HFF-Myc (cell line): ENCODE measurements around the gene ZMYND12.

Experiments used
- DNase-seq: peaks from one replicate; pipeline ENCODE4 v3.0.0-alpha.2; 2011; ENCODE audit warnings: low read depth; ENCODE audit errors: extremely low read depth
- H3K4me3 ChIP-seq: replicated peaks from 2 replicates; pipeline ENCODE4 v1.5.1; 2011; ENCODE audit warnings: low read depth, mild to moderate bottlenecking, control low read depth, low read length
- TF ChIP-seq, protein P1 (sequence below): IDR thresholded peaks from 2 replicates; pipeline ENCODE4 v1.5.1; 2012; ENCODE audit warnings: mild to moderate bottlenecking, low read depth, low read length, control low read depth; ENCODE audit errors: missing control alignments

The ZMYND12 gene

DNA sequence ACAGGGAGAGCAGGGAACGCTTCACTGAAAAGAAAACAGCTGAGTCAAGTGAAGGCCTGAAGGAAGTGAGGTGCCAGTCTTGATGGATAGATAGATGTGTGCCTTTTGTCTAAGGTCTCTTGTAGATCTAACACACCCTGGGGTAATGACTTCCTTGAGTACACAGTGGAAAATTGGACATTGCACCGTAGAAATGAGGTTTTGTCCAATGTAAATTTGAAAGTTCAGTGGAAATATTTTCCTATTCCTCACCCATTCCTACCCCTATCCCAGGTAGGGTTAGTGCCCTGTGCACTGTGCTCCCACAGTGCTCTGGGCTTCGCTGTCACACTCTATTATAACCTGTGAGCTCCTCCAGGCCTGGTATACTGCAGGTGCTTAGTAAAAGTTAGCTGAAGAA lies 24.3 kb downstream of the ZMYND12 start:
- TF ChIP-seq, protein P1, sequence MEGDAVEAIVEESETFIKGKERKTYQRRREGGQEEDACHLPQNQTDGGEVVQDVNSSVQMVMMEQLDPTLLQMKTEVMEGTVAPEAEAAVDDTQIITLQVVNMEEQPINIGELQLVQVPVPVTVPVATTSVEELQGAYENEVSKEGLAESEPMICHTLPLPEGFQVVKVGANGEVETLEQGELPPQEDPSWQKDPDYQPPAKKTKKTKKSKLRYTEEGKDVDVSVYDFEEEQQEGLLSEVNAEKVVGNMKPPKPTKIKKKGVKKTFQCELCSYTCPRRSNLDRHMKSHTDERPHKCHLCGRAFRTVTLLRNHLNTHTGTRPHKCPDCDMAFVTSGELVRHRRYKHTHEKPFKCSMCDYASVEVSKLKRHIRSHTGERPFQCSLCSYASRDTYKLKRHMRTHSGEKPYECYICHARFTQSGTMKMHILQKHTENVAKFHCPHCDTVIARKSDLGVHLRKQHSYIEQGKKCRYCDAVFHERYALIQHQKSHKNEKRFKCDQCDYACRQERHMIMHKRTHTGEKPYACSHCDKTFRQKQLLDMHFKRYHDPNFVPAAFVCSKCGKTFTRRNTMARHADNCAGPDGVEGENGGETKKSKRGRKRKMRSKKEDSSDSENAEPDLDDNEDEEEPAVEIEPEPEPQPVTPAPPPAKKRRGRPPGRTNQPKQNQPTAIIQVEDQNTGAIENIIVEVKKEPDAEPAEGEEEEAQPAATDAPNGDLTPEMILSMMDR: no peak

DNA sequence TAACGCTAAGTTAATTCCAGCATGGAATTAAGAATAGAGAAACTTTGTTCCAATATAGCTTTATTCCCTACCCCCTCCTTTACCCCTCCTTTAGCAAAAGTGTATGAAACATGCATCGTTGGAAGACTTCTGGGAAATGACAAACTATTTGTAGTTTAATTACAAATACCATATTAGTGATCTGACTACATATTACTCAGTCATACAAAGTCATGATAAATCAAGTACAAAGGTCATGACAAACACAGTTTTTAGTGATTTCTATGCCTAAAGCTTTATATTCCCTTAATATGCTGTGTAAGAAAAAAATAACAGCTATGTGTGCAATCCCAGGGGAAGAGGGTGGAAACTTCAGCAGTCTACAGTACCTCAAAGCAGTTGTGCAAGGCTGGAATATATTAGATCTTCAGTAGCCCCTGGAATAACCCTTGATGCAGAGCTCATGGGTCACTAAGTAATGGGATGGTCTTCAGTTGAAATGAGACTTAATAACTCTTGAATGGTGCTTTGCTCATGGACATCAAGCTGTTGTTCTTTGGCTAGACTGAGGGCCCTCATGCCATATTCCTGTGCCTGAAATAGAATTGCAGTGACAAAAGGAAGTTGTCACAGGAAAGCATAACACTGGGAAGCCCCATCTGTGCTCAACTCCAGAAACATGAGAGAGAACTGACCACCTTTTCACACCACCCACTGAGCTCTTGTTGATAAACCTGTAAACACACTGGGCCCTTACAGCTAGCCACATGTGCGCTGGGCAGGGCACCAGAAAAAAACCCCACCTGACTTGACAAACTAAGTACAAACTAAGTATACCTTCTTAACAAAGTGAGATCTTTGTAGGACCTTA lies 25.3 kb downstream of the ZMYND12 start:
- DNase-seq: no peak
- TF ChIP-seq, protein P1: no peak

More for the DNA sequence above, 24.3 kb downstream of the ZMYND12 start:
- no peak for DNase-seq
- no peak overlapping the region for H3K4me3 ChIP-seq

DNA sequence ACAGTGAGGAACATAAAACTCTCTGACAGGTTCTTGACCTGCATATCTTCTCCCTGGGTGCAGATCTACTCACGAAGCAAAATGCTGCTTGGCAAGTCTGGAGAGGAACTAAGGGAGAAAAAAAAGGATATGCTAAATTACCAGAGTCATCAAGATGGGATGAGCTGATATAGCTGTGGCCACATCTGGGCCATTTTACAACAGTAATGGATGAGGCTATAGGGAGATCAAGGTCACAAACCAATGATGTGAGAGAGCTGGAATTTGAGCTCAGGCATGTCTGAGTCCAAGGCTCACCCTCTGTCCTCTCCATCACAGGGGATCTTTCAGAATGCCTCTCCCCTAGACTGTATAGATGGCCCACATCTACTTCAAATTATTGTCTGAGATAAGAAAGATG lies 26.2 kb downstream of the ZMYND12 start:
- DNase-seq: no peak
- H3K4me3 ChIP-seq: no peak overlapping the region
- TF ChIP-seq, protein P1: no peak

More for the DNA sequence above, 25.3 kb downstream of the ZMYND12 start:
- H3K4me3 ChIP-seq: no peak overlapping the region

DNA sequence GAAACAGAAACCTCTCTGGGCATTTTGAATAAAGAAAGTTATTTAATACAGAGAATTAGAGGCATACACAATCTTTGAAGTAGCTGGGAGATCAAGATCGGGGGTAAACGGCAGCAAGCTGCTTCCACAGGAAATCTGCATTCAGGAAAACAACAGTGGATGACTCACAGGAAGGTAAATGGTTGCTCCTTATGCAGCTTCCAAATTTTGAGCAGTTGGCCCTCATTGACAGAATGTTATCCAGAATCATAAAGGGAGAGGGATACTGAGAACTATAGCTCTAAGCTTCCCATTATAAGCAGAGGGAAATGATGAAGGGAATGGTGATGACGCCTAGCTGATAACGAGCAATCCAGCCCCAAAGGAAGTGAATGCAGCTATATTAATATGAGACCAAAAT lies 28.6 kb downstream of the ZMYND12 start:
- DNase-seq: no peak
- TF ChIP-seq, protein P1: no peak
- no peak overlapping the region for H3K4me3 ChIP-seq

DNA sequence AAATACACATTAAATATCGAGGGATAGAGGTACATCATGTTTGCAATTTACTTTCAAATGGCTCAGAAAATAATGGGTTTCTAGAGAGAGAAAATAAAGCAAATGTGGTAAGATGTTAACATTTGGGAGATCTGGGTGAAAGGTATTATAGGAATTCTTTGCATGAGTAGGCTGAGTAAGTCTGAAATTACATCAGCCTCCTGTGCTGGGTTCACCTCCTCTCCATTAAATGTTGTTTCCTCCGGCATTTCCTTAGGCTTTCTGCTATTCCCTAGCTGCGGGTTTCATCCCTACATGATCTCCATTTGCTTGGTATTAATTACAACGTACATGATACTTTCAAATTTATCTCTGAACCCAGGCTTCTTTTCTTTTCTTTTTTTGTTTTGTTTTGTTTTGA lies 31.6 kb downstream of the ZMYND12 start:
- H3K4me3 ChIP-seq: no peak overlapping the region
- no peak for DNase-seq
- TF ChIP-seq, protein P1: no peak

DNA sequence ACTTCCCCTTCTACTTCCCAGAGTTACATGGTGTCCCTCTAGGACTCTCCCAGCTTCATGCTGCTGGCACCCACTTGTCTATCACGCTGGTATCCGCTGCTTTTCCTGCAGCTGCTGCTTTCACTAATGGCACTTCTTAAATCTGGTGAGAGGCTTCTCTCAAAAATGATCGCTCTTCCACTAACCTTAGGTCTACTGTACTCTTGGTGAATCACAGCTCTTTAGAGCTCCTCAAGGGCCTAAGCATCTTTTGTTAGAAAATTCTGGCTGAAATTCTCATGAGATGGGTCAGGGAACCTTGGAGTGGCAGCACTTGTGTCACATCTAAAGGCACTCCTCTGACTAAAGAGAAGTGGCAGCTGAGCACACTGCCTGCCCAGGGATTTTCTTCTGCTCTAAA lies 32.1 kb downstream of the ZMYND12 start:
- no peak for DNase-seq
- H3K4me3 ChIP-seq: no peak overlapping the region
- TF ChIP-seq, protein P1: no peak
